Pulmonary artery endothelial cell (primary cell): ENCODE data around the gene TMEM267. TPM values are rescaled to one million over a fixed set of nuclear protein-coding genes. Genes with fewer than 3 reads are reported as not detected.
"Not testable (repeated sequence)": the region's sequence is repeated elsewhere in the genome, so short reads cannot be mapped to it uniquely, and the experiment has no call there.

Experiments
- DNase-seq: peaks from one replicate; pipeline ENCODE4 v3.0.0-alpha.2; 2011; ENCODE audit warnings: low read depth, low spot score
- total RNA-seq: library from RNA; depleted of rRNA; stranded (reverse); fragments of >200 nt; gene quantifications from 2 replicates; pipeline ENCODE4 v1.2.3, GENCODE V29; 2014

The TMEM267 gene
- total RNA-seq, 1 donor from 2014 or later, result 9.8 TPM

DNA sequence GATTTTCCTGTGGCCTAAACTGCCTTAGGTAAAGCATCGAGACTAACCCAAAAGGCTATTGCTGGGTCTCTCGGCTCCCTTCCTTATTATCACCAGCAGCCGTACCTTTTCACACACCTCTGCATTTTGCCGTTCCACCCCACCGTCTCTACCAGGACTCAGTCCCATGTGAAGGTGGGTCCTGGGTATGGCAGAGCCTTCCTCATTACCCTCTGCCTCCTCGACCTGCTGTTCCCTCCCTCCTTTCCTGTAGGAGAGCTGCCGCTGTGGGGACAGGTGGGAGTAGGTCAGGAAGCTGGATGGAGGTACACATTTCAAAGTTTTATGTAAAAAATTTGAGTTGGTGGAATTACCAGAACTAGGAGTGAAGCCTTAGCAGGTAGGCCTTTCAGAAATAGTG lies 73.3 kb downstream of the TMEM267 start:
- no peak for DNase-seq

DNA sequence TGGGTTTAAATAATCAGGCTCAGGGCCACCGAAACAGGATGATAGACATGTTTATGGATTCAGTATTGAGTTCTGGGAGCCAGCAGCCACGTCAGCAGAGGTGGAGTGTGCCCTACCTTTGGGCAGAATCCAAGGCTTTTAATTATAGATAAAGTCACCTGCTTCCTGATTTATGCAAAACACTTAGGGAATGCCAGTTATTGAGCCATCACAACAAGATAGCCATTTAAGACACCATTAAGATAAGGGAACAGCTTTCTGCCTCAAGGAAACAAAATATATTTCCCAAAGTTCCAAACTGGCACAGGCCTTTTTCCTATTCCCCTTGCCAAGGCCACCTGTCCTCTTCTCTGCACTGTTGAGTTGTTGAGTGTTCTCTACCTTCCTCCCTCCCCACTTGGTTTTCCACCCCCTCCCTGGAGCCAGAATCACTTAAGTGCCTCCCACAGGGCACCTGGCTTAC lies 73.8 kb downstream of the TMEM267 start:
- DNase-seq, result no peak

DNA sequence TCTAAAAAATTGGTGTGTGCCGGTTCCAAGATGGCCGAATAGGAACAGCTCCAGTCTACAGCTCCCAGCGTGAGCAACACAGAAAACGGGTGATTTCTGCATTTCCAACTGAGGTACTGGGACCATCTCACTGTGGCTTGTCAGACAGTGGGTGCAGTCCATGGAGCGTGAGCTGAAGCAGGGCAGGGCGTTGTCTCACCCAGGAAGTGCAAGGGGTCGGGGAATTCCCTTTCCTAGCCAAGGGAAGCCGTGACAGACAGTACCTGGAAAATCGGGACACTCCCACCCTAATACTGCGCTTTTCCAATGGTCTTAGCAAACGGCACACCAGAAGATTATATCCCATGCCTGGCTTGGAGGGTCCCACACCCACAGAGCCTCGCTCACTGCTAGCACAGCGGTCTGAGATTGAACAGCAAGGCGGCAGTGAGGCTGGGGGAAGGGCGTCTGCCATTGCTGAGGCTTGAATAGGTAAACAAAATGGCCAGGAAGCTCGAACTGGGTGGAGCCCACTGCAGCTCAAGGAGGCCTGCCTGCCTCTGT lies 81.1 kb downstream of the TMEM267 start:
- DNase-seq, result not testable (repeated sequence)

DNA sequence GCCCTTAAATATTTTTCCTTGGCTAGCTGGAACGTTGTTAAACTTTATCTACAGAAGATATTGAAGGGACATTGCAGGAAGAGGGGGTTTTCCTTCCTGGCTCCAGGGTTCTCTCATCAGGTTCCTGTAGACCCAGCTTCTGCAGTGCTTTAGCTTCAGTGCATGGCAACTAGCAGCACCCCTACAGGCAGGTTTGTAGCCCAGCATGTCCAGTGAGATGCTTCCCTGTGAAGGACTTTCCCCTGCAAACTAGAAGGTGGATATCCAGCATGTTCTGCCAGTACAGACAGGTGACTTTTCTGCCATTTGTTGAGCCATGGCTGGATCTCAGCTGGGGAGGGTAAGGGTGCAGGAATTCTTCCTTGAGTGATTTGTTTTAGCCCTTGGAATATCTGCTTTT lies 81.8 kb downstream of the TMEM267 start:
- no peak for DNase-seq

- DNase-seq, result no peak
Measured at GRCh38 chr5:43400082-43400481, 83.6 kb downstream of the TMEM267 start.

- DNase-seq, result no peak
Measured at GRCh38 chr5:43396762-43397304, 86.8 kb downstream of the TMEM267 start.

Other genes starting within 250 kb of the TMEM267 start
- 64.8 and 80.5 TPM in 2 replicates for gene HMGCS1, start 170.5 kb downstream of the TMEM267 start, total RNA-seq
- gene CCL28, start 71.5 kb downstream of the TMEM267 start, total RNA-seq, result 0.85 and 1.1 TPM in 2 replicates
- gene C5orf34, start 31.3 kb upstream of the TMEM267 start, total RNA-seq, result 4.2 and 5.4 TPM in 2 replicates
- 85.5 and 97.8 TPM in 2 replicates for gene PAIP1, start 73.2 kb upstream of the TMEM267 start, total RNA-seq
- 61.9 and 79.3 TPM in 2 replicates for gene NNT, start 119.3 kb upstream of the TMEM267 start, total RNA-seq